ENCODE results near the gene S100A6.

Gene S100A6

GRCh38 chr1:153503766-153504165 is 32.0 kb downstream of the S100A6 start:
- no peak for DNase-seq (ENCODE audit: low spot score)

- DNase-seq (ENCODE audit: low spot score) = no peak
Measured at GRCh38 chr1:153498746-153499145, 37.0 kb downstream of the S100A6 start.

- DNase-seq (ENCODE audit: low spot score) = no peak
Measured at GRCh38 chr1:153495536-153495935, 40.3 kb downstream of the S100A6 start.

- peak; percentile 86 for DNase-seq (ENCODE audit: low spot score)
Measured at GRCh38 chr1:153494976-153495535, 40.7 kb downstream of the S100A6 start.

GRCh38 chr1:153493343-153493960 is 42.3 kb downstream of the S100A6 start:
- DNase-seq (ENCODE audit: low spot score) = no peak

- DNase-seq (ENCODE audit: low spot score) = no peak
Measured at GRCh38 chr1:153490272-153491051, 45.3 kb downstream of the S100A6 start.

- DNase-seq (ENCODE audit: low spot score) = no peak
Measured at GRCh38 chr1:153488731-153489130, 47.1 kb downstream of the S100A6 start.

- no peak for DNase-seq (ENCODE audit: low spot score)
Measured at GRCh38 chr1:153487707-153488106, 48.1 kb downstream of the S100A6 start.

- no peak for DNase-seq (ENCODE audit: low spot score)
Measured at GRCh38 chr1:153485863-153486262, 49.9 kb downstream of the S100A6 start.

Data from iPS-NIHi11 (cell line).